ENCODE results near the gene KCNJ6.
"Not testable (repeated sequence)": the region's sequence is repeated elsewhere in the genome, so short reads cannot be mapped to it uniquely, and the experiment has no call there.

Gene KCNJ6

GRCh38 chr21:37588644-37589043 is 327.6 kb downstream of the KCNJ6 start:
- H3K4me3 ChIP-seq (ENCODE audit: low read length); H3K9ac ChIP-seq (ENCODE audit: low read depth, low read length); H3K4me1 ChIP-seq (ENCODE audit: control insufficient read depth, insufficient read depth, low read length); H3K36me3 ChIP-seq (ENCODE audit: insufficient read depth, low read length); H3K4me2 ChIP-seq (ENCODE audit: low read length); H3K27me3 ChIP-seq (ENCODE audit: control insufficient read depth, insufficient read depth, low read length); H3K9me3 ChIP-seq (replicated peaks; ENCODE audit: low read length): not testable (repeated sequence)

- H3K9me3 ChIP-seq (replicated peaks; ENCODE audit: low read length) = no peaks in the 10 kb centered on the region
- no peaks in the 10 kb centered on the region for H3K36me3 ChIP-seq (ENCODE audit: insufficient read depth, low read length)
- H3K4me3 ChIP-seq (ENCODE audit: low read length) = no peak overlapping the region
- H3K27me3 ChIP-seq (ENCODE audit: control insufficient read depth, insufficient read depth, low read length) = no peaks in the 10 kb centered on the region
- H3K4me2 ChIP-seq (ENCODE audit: low read length) = no peak overlapping the region
- no peak overlapping the region for H3K9ac ChIP-seq (ENCODE audit: low read depth, low read length)
- H3K4me1 ChIP-seq (ENCODE audit: control insufficient read depth, insufficient read depth, low read length) = no peaks in the 10 kb centered on the region
Measured at GRCh38 chr21:37587635-37588177, 328.6 kb downstream of the KCNJ6 start.

- Histone ChIP-seq H3K4me1 (ENCODE audit: control insufficient read depth, insufficient read depth, low read length) (no peaks in the 10 kb centered on the region), H3K4me2 (ENCODE audit: low read length) (no peak overlapping the region), H3K4me3 (ENCODE audit: low read length) (no peak overlapping the region), H3K36me3 (ENCODE audit: insufficient read depth, low read length) (no peaks in the 10 kb centered on the region), H3K9me3 (replicated peaks; ENCODE audit: low read length) (no peaks in the 10 kb centered on the region), H3K27me3 (ENCODE audit: control insufficient read depth, insufficient read depth, low read length) (no peaks in the 10 kb centered on the region), H3K9ac (ENCODE audit: low read depth, low read length) (no peak overlapping the region)
Measured at GRCh38 chr21:37587203-37587602, 329.1 kb downstream of the KCNJ6 start.

DNA sequence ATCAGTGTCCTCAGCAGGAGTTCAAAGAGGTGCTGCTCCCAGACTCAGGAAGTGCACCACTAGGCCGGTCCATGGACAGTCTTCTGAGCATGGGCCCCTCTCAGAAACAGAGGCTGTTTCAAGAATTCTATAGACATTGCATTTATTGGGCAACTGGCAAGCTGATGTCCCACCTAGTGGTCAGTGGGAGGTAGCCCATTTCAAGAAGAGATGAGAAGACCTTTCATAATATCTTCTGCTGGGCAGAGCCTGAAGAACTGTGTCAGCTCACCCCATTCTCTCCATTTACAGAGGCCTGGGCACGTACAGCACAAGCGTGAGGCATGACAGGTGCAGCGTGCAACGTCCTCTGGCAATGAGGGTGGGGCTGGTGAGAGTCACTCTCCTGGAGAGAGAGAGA is 333.7 kb downstream of the KCNJ6 start:
- Histone ChIP-seq H3K4me3 (ENCODE audit: low read length) (no peak overlapping the region), H3K4me2 (ENCODE audit: low read length) (no peak overlapping the region), H3K9ac (ENCODE audit: low read depth, low read length) (no peak overlapping the region), H3K36me3 (ENCODE audit: insufficient read depth, low read length) (no peaks in the 10 kb centered on the region), H3K4me1 (ENCODE audit: control insufficient read depth, insufficient read depth, low read length) (peaks cover 8% of the 10 kb centered on the region), H3K27me3 (ENCODE audit: control insufficient read depth, insufficient read depth, low read length) (no peaks in the 10 kb centered on the region), H3K9me3 (replicated peaks; ENCODE audit: low read length) (peaks cover 4% of the 10 kb centered on the region)

GRCh38 chr21:37580666-37581065 is 335.6 kb downstream of the KCNJ6 start:
- Histone ChIP-seq H3K4me2 (ENCODE audit: low read length) (no peak overlapping the region), H3K4me1 (ENCODE audit: control insufficient read depth, insufficient read depth, low read length) (peaks cover 8% of the 10 kb centered on the region), H3K9ac (ENCODE audit: low read depth, low read length) (no peak overlapping the region), H3K36me3 (ENCODE audit: insufficient read depth, low read length) (no peaks in the 10 kb centered on the region), H3K9me3 (replicated peaks; ENCODE audit: low read length) (peaks cover 4% of the 10 kb centered on the region), H3K4me3 (ENCODE audit: low read length) (no peak overlapping the region), H3K27me3 (ENCODE audit: control insufficient read depth, insufficient read depth, low read length) (no peaks in the 10 kb centered on the region)

DNA sequence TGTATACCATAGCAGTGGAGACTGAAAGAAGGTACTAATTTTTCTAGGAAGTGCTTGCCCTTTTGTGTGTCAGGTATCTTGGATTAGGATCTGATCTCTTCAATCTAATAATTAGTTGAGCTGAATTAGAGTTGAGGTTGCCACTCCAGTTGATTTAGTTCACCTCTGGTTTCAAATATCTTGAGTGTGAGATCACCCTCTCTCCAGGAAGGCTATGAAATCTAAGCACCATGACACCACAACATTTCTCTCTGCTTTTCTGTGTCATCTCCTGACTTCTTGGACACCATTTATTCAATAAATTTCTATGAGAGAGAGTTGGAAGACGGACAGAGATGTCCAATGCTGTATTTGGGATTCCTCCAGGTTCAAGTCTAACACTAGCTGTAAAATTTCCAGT is 336.9 kb downstream of the KCNJ6 start:
- H3K4me3 ChIP-seq (ENCODE audit: low read length) = no peak overlapping the region
- peaks cover 8% of the 10 kb centered on the region for H3K4me1 ChIP-seq (ENCODE audit: control insufficient read depth, insufficient read depth, low read length)
- H3K9me3 ChIP-seq (replicated peaks; ENCODE audit: low read length) = peaks cover 4% of the 10 kb centered on the region
- H3K27me3 ChIP-seq (ENCODE audit: control insufficient read depth, insufficient read depth, low read length) = no peaks in the 10 kb centered on the region
- H3K9ac ChIP-seq (ENCODE audit: low read depth, low read length) = no peak overlapping the region
- H3K36me3 ChIP-seq (ENCODE audit: insufficient read depth, low read length) = no peaks in the 10 kb centered on the region
- H3K4me2 ChIP-seq (ENCODE audit: low read length) = no peak overlapping the region

DNA sequence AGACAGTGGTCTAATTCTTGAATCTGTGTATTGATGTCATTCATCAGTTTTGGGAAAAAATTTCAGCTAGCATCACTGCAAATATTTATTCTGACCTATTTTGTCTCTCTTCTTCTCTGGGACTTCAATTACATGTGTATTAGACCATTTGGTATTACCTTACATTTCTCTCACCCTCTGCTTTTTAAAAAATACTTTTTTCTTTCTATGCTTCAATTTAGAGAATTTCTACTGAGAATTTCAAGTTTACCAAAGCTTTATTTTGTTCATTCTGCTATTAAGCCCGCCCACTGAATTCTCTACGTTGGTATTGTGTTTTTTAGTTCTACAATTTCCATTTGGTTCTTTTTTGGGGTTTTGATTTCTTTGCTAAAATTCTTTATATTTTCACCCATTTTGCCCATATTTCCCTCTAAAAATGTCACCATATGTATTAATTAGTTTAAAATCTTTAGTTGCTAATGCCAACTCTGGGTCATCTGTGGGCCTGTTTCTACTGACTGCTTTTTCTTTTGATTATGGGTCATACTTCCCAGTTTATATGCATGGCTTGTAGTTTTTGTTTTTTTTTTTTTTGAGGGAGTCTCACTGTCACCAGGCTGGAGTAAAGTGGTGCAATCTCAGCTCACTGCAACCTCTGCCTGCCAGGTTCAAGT is 337.7 kb downstream of the KCNJ6 start:
- no peaks in the 10 kb centered on the region for H3K36me3 ChIP-seq (ENCODE audit: insufficient read depth, low read length)
- peaks cover 4% of the 10 kb centered on the region for H3K9me3 ChIP-seq (replicated peaks; ENCODE audit: low read length)

GRCh38 chr21:37576929-37577328 is 339.3 kb downstream of the KCNJ6 start:
- H3K9me3 ChIP-seq (replicated peaks; ENCODE audit: low read length); H3K36me3 ChIP-seq (ENCODE audit: insufficient read depth, low read length); H3K4me1 ChIP-seq (ENCODE audit: control insufficient read depth, insufficient read depth, low read length); H3K27me3 ChIP-seq (ENCODE audit: control insufficient read depth, insufficient read depth, low read length); H3K9ac ChIP-seq (ENCODE audit: low read depth, low read length); H3K4me3 ChIP-seq (ENCODE audit: low read length); H3K4me2 ChIP-seq (ENCODE audit: low read length): not testable (repeated sequence)

More for the DNA sequence above, 337.7 kb downstream of the KCNJ6 start:
- Histone ChIP-seq H3K4me2 (ENCODE audit: low read length) (no peak overlapping the region), H3K27me3 (ENCODE audit: control insufficient read depth, insufficient read depth, low read length) (no peaks in the 10 kb centered on the region), H3K4me1 (ENCODE audit: control insufficient read depth, insufficient read depth, low read length) (peaks cover 8% of the 10 kb centered on the region), H3K4me3 (ENCODE audit: low read length) (no peak overlapping the region), H3K9ac (ENCODE audit: low read depth, low read length) (no peak overlapping the region)

GRCh38 chr21:37575580-37575979 is 340.7 kb downstream of the KCNJ6 start:
- Histone ChIP-seq H3K27me3 (ENCODE audit: control insufficient read depth, insufficient read depth, low read length) (peaks cover 11% of the 10 kb centered on the region), H3K4me1 (ENCODE audit: control insufficient read depth, insufficient read depth, low read length) (peaks cover 3% of the 10 kb centered on the region), H3K9ac (ENCODE audit: low read depth, low read length) (no peak overlapping the region), H3K4me3 (ENCODE audit: low read length) (no peak overlapping the region), H3K36me3 (ENCODE audit: insufficient read depth, low read length) (no peaks in the 10 kb centered on the region), H3K4me2 (ENCODE audit: low read length) (no peak overlapping the region), H3K9me3 (replicated peaks; ENCODE audit: low read length) (peaks cover 4% of the 10 kb centered on the region)

- H3K4me2 ChIP-seq (ENCODE audit: low read length) = no peak overlapping the region
- H3K4me1 ChIP-seq (ENCODE audit: control insufficient read depth, insufficient read depth, low read length) = no peaks in the 10 kb centered on the region
- peaks cover 4% of the 10 kb centered on the region for H3K9me3 ChIP-seq (replicated peaks; ENCODE audit: low read length)
- H3K4me3 ChIP-seq (ENCODE audit: low read length) = no peak overlapping the region
- peaks cover 11% of the 10 kb centered on the region for H3K27me3 ChIP-seq (ENCODE audit: control insufficient read depth, insufficient read depth, low read length)
- no peak overlapping the region for H3K9ac ChIP-seq (ENCODE audit: low read depth, low read length)
- no peaks in the 10 kb centered on the region for H3K36me3 ChIP-seq (ENCODE audit: insufficient read depth, low read length)
Measured at GRCh38 chr21:37574751-37575150, 341.5 kb downstream of the KCNJ6 start.

DNA sequence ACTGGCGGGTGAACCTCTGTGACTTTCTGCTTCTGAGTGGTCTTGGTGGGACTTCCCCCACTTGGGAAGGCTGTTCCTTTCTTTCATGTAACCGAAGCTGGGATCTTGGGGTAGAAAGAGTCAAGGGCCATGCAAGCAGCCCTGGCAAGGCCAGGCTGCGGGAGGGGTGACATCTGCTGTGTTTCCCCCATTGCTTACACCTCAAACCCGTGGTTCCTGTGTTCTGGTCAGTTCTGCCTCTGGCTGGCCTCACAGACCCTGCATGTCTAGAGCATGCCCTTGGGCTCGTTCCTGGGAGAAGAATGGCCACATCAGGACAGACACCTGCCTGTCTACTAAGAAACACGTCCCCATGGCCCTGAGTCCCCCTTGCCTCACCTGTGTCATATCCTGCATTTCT is 341.9 kb downstream of the KCNJ6 start:
- Histone ChIP-seq H3K9me3 (replicated peaks; ENCODE audit: low read length) (peaks cover 4% of the 10 kb centered on the region), H3K36me3 (ENCODE audit: insufficient read depth, low read length) (no peaks in the 10 kb centered on the region), H3K4me3 (ENCODE audit: low read length) (no peak overlapping the region), H3K27me3 (ENCODE audit: control insufficient read depth, insufficient read depth, low read length) (peaks cover 11% of the 10 kb centered on the region), H3K9ac (ENCODE audit: low read depth, low read length) (no peak overlapping the region), H3K4me2 (ENCODE audit: low read length) (no peak overlapping the region), H3K4me1 (ENCODE audit: control insufficient read depth, insufficient read depth, low read length) (no peaks in the 10 kb centered on the region)

- Histone ChIP-seq H3K4me3 (ENCODE audit: low read length) (no peak overlapping the region), H3K4me2 (ENCODE audit: low read length) (no peak overlapping the region), H3K9ac (ENCODE audit: low read depth, low read length) (no peak overlapping the region), H3K36me3 (ENCODE audit: insufficient read depth, low read length) (no peaks in the 10 kb centered on the region), H3K27me3 (ENCODE audit: control insufficient read depth, insufficient read depth, low read length) (peaks cover 11% of the 10 kb centered on the region), H3K9me3 (replicated peaks; ENCODE audit: low read length) (no peaks in the 10 kb centered on the region), H3K4me1 (ENCODE audit: control insufficient read depth, insufficient read depth, low read length) (no peaks in the 10 kb centered on the region)
Measured at GRCh38 chr21:37571442-37571841, 344.8 kb downstream of the KCNJ6 start.
